Measurements from ENCODE around the gene JADE1. TPM values are rescaled to one million over a fixed set of nuclear protein-coding genes. Genes with fewer than 3 reads are reported as not detected.

JADE1 gene
- total RNA-seq, 6 donors from 2014 or later = 26.2 to 46.5 (median 38.1) TPM

DNA sequence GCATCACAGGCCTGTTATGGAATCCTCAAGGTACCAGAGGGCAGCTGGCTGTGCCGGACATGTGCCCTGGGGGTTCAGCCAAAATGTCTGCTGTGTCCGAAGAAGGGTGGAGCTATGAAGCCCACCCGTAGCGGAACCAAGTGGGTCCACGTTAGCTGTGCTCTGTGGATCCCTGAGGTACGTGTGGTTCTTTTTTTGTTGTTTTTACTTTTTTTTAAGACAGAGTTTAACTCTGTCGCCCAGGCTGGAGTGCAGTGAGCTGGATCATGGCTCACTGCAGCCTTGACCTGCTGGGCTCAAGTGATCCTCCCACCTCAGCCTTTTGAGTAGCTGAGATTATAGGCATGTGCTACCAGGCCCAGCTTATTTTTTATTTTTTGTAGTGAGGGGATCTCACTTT lies 46.1 kb downstream of the JADE1 start:
- 96 to 99% methylated on average over 7 of the region's 7 CpGs for WGBS, 2 donors
- DNase-seq (no peak), ATAC-seq (ENCODE audit: low FRiP score in 2 of 2) (no peak)
- TF ChIP-seq POLR2A (IDR thresholded peaks at IDR 0.05) (no peak), EP300 (IDR thresholded peaks at IDR 0.05) (no peak), POLR2AphosphoS5 (IDR thresholded peaks at IDR 0.05) (no peak)
- TF ChIP-seq, protein P1, sequence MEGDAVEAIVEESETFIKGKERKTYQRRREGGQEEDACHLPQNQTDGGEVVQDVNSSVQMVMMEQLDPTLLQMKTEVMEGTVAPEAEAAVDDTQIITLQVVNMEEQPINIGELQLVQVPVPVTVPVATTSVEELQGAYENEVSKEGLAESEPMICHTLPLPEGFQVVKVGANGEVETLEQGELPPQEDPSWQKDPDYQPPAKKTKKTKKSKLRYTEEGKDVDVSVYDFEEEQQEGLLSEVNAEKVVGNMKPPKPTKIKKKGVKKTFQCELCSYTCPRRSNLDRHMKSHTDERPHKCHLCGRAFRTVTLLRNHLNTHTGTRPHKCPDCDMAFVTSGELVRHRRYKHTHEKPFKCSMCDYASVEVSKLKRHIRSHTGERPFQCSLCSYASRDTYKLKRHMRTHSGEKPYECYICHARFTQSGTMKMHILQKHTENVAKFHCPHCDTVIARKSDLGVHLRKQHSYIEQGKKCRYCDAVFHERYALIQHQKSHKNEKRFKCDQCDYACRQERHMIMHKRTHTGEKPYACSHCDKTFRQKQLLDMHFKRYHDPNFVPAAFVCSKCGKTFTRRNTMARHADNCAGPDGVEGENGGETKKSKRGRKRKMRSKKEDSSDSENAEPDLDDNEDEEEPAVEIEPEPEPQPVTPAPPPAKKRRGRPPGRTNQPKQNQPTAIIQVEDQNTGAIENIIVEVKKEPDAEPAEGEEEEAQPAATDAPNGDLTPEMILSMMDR (IDR thresholded peaks at IDR 0.05) = no peak
- Histone ChIP-seq H3K9me3 (no peaks in the 10 kb centered on the region), H3K4me3 (no peak overlapping the region), H3K27me3 (no peaks in the 10 kb centered on the region), H3K4me1 (peaks cover 0 to 5% (median 0%) of the 10 kb centered on the region in 4 donors), H3K36me3 (peaks cover 33 to 96% (median 60%) of the 10 kb centered on the region in 4 donors), H3K27ac (no peak overlapping the region)

GRCh38 chr4:128856246-128856645 lies 46.7 kb downstream of the JADE1 start:
- Histone ChIP-seq H3K27me3 (no peaks in the 10 kb centered on the region), H3K4me3 (no peak overlapping the region), H3K36me3 (peaks cover 30 to 96% (median 61%) of the 10 kb centered on the region in 4 donors), H3K4me1 (peaks cover 0 to 5% (median 0%) of the 10 kb centered on the region in 4 donors), H3K9me3 (no peaks in the 10 kb centered on the region), H3K27ac (no peak overlapping the region)
- ATAC-seq (ENCODE audit: low FRiP score in 2 of 2) (no peak), DNase-seq (no peak)
- TF ChIP-seq POLR2A (IDR thresholded peaks at IDR 0.05) (no peak), POLR2AphosphoS5 (IDR thresholded peaks at IDR 0.05) (no peak), EP300 (IDR thresholded peaks at IDR 0.05) (no peak)
- TF ChIP-seq, protein P1 (IDR thresholded peaks at IDR 0.05) = no peak
- 94 to 100% methylated on average over 2 of the region's 2 CpGs for WGBS, 2 donors

DNA sequence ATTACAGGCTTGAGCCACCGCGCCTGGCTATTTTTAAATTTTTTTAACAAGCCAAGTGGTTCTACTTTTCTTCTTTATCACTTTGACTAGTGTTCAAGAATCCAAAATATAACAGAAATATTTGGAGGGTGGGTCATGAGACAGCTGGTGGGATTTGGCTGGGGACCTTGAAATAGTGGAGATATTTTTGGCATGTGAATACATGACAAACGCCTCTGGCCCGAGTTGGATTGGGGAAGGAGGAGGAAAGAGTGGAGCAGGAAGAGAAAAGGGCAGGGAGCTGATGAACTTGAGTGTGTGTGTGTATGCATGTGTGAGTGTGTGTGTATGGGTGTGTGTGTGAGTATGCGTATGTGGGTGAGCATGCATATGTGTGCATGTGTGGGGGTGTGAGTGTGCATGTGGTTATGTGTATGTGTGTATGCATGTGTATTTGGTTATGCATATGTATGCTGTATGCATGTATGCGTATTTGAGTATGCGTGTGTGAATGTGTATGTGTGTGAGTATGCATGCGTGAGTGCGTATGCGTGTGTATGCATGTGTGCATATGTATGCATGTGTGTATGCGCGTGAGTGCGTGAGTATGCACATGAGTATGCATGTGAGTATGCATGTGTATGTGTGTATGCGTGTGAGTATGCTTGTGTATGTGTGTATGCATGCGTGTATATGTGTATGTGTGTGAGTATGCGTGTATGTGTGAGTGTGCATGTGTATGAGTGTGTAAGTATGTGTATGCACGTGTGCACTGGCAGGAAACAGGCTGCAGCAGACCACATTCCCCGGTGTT lies 49.6 kb downstream of the JADE1 start:
- peaks cover 20 to 88% (median 57%) of the 10 kb centered on the region in 4 donors for H3K36me3 ChIP-seq
- DNase-seq (no peak), ATAC-seq (ENCODE audit: low FRiP score in 2 of 2) (peak; percentile 38 to 69)
- H3K4me1 ChIP-seq = peaks cover 0 to 24% (median 17%) of the 10 kb centered on the region in 4 donors
- H3K27me3 ChIP-seq = no peaks in the 10 kb centered on the region
- H3K4me3 ChIP-seq = no peak overlapping the region
- no peak for TF ChIP-seq POLR2AphosphoS5 (IDR thresholded peaks at IDR 0.05)
- TF ChIP-seq EP300 (IDR thresholded peaks at IDR 0.05) = no peak
- TF ChIP-seq POLR2A (IDR thresholded peaks at IDR 0.05) = no peak
- TF ChIP-seq, protein P1 (IDR thresholded peaks at IDR 0.05) = no peak
- 81 to 83% methylated on average over 18 of the region's 18 CpGs for WGBS, 2 donors
- no peaks in the 10 kb centered on the region for H3K9me3 ChIP-seq
- no peak overlapping the region for H3K27ac ChIP-seq

GRCh38 chr4:128859887-128860677 lies 50.6 kb downstream of the JADE1 start:
- DNase-seq = no peak
- TF ChIP-seq POLR2AphosphoS5 (IDR thresholded peaks at IDR 0.05) (no peak), EP300 (IDR thresholded peaks at IDR 0.05) (no peak), POLR2A (IDR thresholded peaks at IDR 0.05) (no peak)
- TF ChIP-seq, protein P1 (IDR thresholded peaks at IDR 0.05) = no peak
- 60 to 67% methylated on average over 6 of the region's 6 CpGs for WGBS, 2 donors
- no peaks in the 10 kb centered on the region for H3K27me3 ChIP-seq
- peaks cover 20 to 87% (median 59%) of the 10 kb centered on the region in 4 donors for H3K36me3 ChIP-seq
- H3K9me3 ChIP-seq = no peaks in the 10 kb centered on the region
- H3K27ac ChIP-seq = peak overlapping the region in 1 of 4 donors; percentile 34
- H3K4me1 ChIP-seq = peaks cover 0 to 24% (median 17%) of the 10 kb centered on the region in 4 donors
- ATAC-seq (ENCODE audit: low FRiP score in 2 of 2) = peak in 1 of 2 donors; percentile 46
- no peak overlapping the region for H3K4me3 ChIP-seq
